HG02588 (cell line): Measurements from ENCODE around the gene SCTR.

ENCODE experiments used
- ATAC-seq: cut with Tn5 transposase; IDR thresholded peaks from one replicate; pipeline ENCODE4 v1.9.1; 2021; ENCODE audit warnings: mild to moderate bottlenecking, moderate library complexity; ENCODE audit not compliant: unreplicated experiment

The SCTR gene

DNA sequence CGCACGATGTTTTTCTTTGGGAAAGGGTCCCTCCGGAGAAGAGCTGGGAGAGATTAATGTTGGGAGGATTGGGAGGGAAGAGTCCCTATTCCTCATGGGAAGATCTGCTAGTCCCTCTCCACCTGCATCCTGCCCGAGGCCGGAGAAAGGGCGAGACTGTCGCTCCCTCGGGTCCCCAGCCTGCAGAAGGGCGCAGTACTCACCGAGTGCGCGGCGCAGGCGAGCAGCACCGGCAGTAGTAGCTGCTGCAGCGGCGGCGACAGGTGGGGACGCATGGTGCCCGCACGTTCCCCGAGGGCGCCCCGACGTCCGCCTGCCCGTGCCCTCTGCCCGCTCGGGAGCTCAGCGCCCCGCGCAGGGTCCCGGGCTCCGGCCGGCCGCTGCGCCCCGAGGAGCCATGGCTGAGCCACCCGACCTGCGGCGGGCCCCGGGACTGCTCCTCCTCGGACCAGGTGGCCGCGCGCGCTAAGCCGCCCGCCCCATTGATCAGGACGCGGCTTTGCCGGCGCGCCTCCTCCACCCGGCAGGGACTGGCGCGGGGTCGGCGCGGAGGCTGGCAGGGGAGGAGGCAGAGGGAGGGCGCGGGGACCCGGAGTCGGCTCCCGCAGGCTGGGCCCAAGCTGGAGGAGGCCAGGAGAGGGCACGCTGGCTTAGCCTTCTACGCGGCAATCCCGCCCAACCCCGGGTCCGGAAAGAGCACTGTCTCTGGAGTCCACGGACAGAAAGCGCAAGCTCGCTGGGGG lies at the start of gene SCTR:
Gene SCTR, minus strand, starts transcription at position 532 of the 743 bp plus-strand sequence. Its CDS starts 257 bp downstream, at position 275.
- no peak for ATAC-seq

DNA sequence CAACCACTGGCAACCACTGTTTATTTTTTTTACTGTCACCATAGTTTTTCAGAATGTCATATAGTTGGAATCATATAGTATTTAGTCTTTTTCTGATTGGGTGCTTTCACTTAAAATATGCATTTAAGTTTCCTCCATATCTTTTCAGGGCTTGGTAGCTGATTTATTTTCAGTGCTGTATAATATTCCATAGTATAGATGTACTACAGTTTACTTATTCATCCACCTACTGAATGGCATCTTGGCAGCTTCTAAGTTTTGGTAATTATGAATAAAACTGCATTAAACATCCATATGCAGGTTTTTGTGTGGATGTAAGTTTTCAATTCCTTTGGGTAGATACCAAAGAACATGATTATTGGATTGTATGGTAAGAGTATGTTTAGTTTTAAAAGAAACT lies 43.0 kb upstream of the SCTR start:
- no peak for ATAC-seq

DNA sequence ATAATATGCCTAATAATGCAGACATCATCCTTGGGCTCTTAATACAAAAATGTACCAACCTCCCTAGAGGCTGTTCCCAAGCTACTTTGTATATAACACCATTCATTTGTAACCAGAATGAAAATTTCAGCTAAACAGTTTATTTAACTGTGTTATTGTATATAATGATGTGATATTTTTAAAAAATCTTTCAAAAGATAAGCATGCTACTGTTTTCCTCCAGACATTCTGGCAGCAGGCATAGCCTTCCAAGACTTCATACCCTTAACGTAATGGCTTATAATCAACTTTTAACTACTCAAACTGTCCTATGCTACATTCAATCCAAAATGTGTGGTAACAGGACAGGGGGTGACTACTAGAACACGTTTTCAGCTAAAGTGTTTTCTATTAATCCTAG lies 41.2 kb upstream of the SCTR start:
- ATAC-seq: no peak

DNA sequence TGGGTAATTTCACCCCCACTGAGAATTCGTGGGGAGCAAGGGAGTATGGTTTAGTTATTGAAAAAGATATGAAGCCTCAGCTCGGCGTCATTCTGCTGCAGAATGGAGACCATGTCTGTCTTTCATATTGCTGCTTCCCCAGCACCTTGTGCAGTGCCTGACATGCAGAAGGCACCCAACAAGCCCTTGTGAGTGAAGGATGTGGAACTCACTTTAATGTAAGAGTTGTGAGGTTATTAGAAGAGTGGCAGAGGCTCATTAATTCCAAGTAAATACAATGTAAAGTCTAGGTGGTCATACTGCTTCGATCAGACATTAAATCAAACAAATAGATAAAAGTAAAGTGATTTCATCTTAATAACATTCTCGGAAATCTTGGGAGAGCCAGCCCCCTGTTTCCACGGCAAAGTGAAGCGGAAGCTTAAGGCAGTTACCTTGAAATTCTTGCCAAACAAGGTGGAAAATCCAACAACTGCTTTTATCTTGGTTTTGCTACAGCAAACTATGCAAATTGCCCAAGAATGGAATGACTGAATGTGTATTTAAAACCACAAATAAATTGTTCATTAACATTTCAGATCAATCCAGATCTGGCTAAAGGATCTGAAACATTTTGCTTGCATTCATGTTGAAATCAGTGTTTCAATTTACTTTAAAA lies 29.5 kb upstream of the SCTR start:
- ATAC-seq: no peak

DNA sequence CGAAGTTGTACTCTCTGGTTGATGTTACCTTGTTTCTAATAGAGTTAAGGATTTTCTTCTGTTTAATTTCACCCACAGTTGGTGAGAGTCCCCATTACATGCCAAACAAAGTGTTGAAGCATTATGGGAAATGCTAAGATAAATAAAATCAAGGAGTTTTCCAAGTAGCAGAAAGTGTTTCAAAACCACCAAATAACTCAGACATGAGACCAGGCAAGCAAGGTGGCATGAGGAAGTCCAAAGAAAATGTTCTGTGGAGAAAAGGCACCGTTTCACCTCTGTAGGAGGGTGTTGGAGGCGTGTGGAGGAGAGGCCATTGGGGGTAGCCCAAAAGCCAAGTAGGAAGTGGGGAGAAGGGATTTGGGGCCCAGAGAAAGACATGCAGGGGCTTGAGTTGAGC lies 28.6 kb upstream of the SCTR start:
- no peak for ATAC-seq

DNA sequence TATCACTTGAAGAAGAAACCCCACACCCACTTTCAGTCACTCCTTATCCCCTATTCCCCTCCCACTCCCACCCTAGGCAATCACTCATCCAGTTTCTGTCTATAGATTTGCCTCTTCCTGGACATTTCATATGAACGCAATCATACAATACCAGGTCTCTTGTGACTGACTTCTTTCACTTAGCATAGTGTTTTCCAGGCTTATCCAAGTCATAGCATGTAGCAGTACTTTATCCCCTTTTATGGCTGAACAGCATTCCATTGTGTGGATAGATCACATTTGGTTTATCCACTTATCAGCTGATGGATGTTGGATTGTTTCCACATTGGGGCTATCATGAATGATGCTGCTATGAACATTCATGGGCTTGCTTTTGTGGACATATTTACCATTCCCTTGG lies 26.6 kb upstream of the SCTR start:
- ATAC-seq: no peak

DNA sequence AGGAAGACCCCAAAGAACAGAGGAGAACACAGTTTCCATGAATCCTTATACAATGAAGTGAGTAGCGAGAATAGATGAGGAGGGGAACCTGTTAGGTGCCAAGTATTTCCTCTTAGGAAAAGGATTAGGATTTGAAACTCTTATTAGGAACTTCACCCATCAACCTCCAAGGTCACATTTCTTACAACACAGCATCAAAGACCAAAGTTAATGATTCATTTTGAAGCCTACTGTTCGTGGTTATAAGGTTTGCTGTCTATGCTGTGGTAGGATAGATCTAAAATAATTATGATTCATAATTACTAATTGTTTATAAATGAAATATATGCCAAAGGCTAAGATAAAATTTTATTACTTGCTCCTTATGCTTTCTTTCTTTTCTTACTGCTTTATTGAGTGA lies 26.1 kb upstream of the SCTR start:
- ATAC-seq: no peak

DNA sequence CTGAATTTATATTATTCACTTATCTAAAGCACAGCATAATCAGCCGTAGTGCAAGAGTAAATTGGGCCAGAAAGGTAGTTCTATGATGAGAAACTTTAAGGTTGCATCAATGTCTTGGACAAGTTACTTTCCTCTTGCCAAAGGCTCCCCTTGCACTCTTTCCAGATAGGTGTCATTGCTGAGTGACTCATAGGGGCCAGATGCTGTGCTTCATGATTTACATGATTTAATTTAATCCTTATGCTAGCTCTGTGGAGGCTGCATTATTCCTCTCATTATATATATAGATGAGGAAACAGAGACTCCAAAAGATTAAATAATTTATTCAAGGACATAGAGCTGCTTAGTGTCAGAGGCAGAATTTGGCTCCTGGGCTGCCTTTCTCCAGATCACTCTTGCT lies 25.0 kb upstream of the SCTR start:
- ATAC-seq: no peak

DNA sequence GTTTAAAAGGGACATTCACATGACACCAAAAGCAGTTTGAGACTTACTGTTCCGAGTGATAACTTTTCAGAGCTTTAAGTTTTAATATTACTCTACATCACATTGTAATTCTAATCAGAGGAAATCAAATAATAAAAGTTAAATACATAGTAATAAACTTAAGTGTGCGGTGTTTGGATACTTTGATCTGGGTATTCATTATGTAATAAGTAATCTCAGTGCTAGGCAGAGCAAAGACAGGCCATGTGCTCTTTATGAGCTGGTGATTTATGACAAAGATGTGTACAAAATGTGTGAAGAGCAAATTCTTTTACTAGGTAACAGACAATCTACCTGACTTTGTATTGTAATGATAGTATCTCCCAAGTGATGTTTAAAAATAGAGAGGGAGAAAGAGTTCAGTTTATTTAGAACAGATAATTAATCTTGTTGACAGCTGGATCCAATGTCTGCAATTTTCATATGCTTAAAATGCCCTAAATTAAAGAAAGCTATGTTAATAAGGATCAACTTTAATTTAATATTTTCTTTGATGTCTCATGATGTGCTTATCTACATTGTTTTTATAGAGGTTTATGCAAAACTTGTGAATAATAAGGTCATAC lies 24.3 kb upstream of the SCTR start:
- no peak for ATAC-seq

DNA sequence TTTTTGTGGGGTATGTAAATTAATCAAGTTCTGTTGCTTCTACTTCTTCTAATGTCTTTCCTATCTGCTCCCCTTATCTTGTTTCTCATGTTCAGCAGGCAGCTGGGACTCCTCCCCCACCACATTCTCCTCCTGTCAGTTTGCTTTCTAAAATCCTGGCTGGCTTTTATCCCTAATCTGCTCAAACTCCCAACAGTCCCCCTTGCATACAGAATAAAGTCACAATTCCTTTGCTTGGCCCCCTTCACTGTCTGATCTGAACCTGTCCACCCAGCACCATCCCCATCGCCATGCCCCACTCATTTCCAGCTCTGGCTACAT lies 22.1 kb upstream of the SCTR start:
- ATAC-seq: no peak

DNA sequence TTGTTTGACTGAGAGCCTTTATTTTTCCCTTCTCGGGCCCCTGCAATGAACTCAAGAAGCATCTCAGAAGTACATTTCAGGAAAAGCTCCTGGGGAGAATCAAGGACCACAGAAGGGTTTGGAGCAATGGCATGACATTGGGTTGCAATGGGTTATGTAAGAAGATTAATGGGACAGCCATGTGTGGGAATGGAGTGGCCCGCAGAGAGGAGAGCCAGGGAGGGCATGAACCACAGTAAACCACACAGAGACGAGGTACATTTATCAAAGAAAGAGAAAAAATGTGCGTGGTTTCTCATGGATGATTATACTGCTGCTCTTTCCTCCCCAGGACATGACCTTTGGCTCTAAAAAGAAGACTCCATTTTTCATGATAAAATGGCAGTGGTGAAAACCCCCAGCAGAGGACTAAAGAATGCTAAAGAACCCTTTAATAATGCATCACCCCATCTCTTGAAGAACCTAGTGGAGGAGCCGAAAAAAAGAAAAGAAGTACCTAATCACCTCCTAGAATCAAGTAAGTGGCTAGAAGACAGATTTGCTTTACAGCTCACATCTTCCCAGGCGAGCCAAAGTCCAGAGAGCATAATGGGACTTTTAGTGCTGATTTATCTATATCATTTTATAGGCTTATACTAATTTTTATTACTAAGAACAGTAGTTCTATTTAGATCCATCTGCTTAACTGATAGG lies 21.6 kb upstream of the SCTR start:
- ATAC-seq: no peak

DNA sequence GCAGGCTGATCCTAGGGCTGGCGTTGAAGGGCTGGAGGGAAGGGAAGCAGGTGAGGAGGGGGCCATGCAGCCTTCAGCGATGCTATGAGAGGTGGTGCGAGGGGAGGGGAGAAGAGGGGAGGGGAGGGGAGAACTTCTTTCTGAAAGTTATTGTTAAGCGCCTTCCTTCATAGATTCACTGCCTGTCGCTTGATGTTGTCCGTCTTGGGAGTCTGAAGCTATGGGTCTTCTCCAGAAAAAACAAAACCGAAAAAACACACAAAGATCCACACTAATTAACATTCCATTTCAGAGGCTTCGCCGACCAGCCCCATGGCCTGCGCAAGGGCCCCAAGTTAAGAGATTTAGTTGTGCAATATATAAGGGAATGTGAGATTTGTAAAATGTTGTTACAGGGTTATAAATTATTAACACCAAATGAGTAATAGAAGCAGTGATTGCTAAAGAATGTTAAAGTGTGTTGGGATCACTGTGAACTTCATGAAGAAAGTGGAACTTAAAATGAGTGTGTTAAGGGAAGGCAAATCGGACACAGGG lies 20.7 kb upstream of the SCTR start:
- ATAC-seq: no peak

DNA sequence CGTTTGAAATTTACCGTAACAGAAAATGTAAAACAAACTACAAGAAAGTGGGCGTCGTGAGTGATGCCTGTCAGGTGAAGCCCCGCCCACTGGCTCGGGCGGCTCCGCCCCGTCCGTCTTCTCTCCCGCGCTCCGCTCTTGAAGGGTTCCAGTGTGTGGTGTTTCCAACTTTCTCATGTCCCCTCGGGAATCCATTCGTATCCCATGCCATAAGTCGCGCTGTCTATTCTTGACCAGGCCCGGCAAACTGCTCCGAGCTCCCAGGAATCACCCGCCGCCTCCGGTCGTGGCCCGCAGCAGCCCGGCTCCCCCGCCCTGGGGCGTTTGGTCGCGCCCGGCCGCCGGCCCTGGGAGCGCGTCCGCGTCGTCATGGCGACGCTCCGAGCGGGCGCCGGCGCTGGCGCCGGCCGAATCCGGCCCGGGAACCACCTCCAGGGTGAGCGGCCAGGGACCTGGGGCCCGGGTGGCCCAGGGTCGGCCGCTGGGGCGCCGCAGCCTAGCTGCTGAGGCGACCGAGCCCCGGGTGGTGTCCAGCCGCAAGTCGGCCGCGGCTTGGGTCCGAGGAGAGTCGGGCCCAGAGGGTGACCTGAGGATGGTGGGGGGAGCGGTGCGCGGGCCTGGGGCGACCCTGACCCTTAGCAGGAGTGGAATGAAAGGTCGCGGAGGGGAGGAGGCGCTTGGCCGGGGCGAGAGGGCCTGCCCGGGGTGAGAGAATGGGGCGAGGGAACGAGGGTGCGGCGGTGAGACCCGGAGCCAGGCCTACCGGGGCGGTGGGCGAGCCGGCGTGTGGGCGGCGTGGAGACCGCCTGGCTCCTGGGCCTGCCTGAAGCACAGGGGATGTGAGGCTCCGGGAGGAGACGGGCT lies 20.0 kb upstream of the SCTR start, which contains the start of gene CFAP221:
Gene CFAP221, plus strand, starts transcription at position 375 of the 864 bp plus-strand sequence. CDS start 1,683 bp downstream, outside the sequence.
- peak; percentile 72 for ATAC-seq

DNA sequence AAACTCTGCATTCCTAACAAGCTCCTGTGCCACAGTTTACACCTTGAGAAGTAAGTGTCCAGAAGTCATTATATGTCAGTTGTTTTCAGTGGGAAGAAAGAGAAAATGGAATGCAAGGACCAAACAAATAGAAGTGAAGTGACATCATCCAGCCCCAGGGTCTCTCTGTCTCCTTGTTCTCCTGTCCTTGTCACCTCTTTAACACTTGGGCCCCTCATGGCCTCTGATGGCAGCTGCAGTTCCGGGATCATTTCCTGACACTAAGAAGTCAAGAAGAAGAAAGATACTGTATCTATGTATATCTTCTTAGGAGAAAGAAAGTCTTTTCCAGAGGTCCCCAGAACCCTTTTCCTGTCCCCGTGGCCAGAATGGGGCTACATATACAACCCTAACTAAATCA lies 17.2 kb upstream of the SCTR start:
- no peak for ATAC-seq

DNA sequence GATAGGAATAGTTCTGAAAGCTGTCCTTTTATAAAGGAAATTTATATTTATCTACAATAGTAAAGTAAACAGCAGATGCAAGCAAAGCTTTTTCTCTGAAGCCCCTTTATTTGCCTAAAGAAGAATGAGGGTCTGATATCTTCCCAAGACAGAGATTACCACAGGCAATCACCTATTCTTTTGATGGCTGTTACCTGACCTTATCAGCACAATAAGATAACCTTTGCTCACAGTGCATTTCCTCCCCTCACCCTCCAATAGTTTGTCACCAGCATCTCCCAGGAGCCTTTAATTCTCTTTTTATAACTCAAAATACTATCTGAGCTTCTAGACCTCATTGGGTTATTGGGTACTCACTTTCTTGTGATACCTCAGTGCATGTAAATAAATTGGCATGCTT lies 13.5 kb upstream of the SCTR start:
- no peak for ATAC-seq

DNA sequence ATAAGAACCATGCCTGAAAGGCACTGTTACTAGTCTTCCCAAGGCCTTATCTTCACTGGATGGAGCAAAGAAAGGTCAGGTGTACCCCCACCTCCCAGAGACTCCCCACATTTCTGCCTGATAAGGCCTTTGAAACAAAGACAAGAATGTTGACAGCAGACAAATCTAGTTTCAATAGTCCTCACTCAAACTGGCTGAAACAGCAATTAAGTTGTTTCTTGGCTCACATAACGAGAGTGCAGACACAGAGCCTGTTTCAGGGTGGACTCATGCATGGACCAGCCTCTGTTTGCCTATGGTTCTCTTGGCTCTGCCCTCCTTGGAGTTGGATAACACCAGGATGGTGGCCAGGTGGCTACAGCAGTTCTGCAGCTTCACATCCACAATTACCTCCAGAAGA lies 12.4 kb upstream of the SCTR start:
- ATAC-seq: no peak

DNA sequence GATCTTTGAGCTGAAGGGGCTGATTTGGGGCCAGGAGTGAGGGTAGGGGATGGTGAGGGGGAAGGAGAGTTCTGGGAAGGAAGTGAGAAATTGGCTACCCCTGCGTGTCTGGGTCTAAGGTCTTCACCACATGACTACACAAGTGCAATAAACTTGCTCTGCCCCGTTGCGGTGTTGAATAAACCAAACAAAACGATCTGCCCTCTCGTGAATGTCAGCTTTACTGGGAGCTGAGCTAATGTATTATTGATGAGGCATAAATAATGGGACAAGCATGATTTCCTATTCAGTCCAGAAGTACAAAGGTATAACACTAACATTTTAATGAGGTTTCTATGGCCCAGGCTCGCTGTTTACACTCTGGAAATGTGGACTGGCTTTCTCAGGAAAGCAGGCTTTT lies 11.9 kb upstream of the SCTR start:
- ATAC-seq: no peak

DNA sequence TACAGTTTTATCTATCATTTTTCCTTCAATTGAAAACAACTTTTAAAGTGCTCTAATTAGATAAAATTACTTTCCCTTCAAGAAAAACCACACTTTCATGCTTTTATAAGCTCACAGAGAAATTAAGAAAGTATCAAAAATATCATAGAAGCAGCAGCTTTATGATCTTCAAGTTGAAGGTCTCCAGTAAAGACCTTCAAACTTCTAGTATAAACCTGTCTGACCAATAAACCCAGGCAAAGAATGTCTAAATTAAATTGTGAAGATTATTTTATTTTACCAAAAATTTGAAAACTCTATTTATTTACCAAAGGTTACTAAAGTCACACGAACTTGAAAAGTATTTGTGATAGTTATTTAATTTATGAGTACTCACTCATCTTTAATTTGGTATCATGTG lies 9.3 kb upstream of the SCTR start:
- no peak for ATAC-seq

DNA sequence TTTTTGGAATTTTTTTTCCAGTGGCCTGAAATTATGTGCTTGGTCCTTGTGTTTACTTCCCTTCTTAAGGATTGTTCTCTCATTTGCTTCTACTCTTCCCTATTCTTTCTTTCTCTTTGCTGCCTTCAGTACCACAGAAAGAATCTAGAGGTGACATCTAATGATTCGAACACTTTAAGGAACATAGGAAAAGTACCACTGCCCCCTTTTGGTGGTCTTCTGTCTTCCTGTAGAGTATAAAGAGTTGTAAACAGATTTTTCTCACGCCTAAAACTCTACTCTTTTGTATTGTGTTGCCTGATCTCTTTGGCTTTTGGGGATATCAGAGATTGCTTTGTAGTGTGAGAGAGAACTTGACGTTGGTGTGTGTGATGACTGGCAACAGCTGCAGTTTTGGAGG lies 7.0 kb upstream of the SCTR start:
- no peak for ATAC-seq

DNA sequence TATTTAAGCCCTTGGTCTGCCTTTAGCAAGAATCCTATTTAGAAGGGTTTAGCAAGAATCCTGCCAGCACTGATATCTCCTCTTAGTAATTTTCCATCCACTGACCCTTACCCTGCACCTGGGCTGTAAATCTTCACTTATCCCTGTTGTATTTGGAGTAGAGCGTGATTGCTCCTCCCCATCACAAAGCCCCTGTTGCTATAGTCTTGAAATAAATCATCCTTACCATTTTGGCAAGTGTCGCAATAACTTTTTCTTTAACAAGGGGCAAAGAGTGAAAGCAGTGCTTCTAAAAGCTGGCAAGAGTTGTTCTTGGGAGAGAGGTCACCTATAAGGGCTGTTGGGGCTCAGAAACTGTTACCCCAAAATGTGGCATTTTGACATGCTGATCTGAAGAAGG lies 3.7 kb upstream of the SCTR start:
- ATAC-seq: no peak

DNA sequence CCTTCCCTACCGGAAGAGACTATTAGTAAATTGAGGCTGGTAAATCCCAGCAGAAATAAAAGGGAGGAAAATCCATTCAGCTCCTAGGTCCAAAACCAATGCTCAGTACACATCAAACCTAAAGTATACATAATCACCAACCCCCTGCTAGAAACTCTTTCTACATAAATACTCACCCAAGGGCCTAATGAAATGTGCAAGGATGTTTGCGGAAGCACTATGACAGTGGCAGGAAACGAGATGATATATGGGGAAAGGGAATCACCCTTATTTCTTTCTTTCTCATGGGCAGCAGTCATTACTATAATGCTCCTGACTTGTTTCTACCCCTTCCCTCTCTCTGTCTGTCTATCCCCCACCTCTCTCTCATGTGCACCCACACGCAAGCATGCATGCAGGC lies 1.3 kb upstream of the SCTR start:
- ATAC-seq: no peak
